ENCODE data around the gene FLNA. TPM values are rescaled to one million over a fixed set of nuclear protein-coding genes. Genes with fewer than 3 reads are reported as not detected.
"Not testable (repeated sequence)": the region's sequence is repeated elsewhere in the genome, so short reads cannot be mapped to it uniquely, and the experiment has no call there.

Gene FLNA
- total RNA-seq, 2 donors from 2014 or later, result 574 to 727 TPM

DNA sequence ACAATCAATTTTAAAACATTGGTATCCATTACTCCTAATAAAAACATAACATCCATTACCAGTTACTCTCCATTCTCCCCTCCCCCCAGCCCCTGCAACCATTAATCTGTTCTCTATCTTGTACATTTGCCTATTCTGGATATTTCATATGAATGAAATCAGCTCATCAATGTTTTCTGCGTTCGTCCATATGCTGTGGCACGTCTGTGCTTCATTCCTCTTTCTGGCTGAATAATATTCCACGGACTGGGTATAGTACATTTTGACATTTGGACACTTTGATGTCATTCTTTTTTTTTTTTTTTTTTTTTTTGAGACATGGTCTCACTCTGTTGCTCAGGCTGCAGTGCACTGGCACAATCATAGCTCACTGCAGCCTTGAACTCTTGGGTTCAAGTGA lies 29.4 kb upstream of the FLNA start:
- Mint-ChIP-seq H3K27ac (peak overlapping the region in 1 of 2 donors; percentile 22), H3K9me3 (no peaks in the 10 kb centered on the region), H3K4me1 (ENCODE audit: low read depth in 2 of 2) (peaks cover 11 to 17% of the 10 kb centered on the region in 2 donors), H3K4me3 (no peak overlapping the region), H3K27me3 (peaks cover 0 to 9% of the 10 kb centered on the region in 2 donors), H3K36me3 (peaks cover 11% of the 10 kb centered on the region)
- DNase-seq (ENCODE audit: low spot score), result no peak
- ATAC-seq, result no peak

GRCh38 chrX:154403192-154403591 lies 28.8 kb upstream of the FLNA start:
- ATAC-seq (no peak), DNase-seq (ENCODE audit: low spot score) (no peak)
- H3K4me3 Mint-ChIP-seq, result no peak overlapping the region
- peaks cover 8 to 18% of the 10 kb centered on the region in 2 donors for H3K4me1 Mint-ChIP-seq (ENCODE audit: low read depth in 2 of 2)
- no peaks in the 10 kb centered on the region for H3K9me3 Mint-ChIP-seq
- H3K27me3 Mint-ChIP-seq, result peaks cover 0 to 5% of the 10 kb centered on the region in 2 donors
- no peak overlapping the region for H3K27ac Mint-ChIP-seq
- peaks cover 16% of the 10 kb centered on the region for H3K36me3 Mint-ChIP-seq

DNA sequence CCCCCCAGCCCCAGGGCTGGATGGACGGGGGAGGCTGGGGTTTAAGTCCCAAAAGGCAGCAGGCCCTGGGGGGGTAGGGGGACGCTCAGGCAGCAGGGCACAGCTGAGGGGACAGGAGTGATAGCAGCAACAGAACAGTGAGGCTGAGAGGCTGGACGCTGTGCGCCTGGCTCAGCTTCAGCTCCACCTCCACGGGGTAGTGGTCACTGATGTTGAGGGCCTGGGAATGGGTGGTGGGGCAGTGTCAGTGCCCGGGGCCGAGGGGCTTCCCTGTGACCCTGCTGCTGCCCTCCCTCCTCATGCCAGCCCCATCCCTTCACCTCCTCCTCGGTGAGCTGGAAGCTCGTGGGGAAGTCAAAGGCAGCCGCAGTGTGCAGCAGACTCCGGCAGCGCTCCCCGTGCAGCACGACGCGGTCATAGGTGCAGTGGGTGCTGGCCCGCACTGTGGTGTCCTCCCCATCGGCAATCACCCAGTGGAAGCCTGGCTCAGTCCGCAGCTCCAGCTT lies 28.2 kb upstream of the FLNA start:
- Mint-ChIP-seq H3K9me3 (no peaks in the 10 kb centered on the region), H3K4me3 (no peak overlapping the region), H3K36me3 (peaks cover 16% of the 10 kb centered on the region), H3K27me3 (peaks cover 0 to 5% of the 10 kb centered on the region in 2 donors), H3K4me1 (ENCODE audit: low read depth in 2 of 2) (peaks cover 8 to 21% of the 10 kb centered on the region in 2 donors), H3K27ac (no peak overlapping the region)
- ATAC-seq, result no peak
- DNase-seq (ENCODE audit: low spot score), result no peak

GRCh38 chrX:154401918-154402621 lies 27.6 kb upstream of the FLNA start:
- ATAC-seq, result no peak
- H3K9me3 Mint-ChIP-seq, result no peaks in the 10 kb centered on the region
- H3K27ac Mint-ChIP-seq, result no peak overlapping the region
- peaks cover 16% of the 10 kb centered on the region for H3K36me3 Mint-ChIP-seq
- peaks cover 0 to 5% of the 10 kb centered on the region in 2 donors for H3K27me3 Mint-ChIP-seq
- no peak overlapping the region for H3K4me3 Mint-ChIP-seq
- no peak for DNase-seq (ENCODE audit: low spot score)
- peaks cover 8 to 21% of the 10 kb centered on the region in 2 donors for H3K4me1 Mint-ChIP-seq (ENCODE audit: low read depth in 2 of 2)

GRCh38 chrX:154401045-154401799 lies 26.8 kb upstream of the FLNA start:
- H3K4me1 Mint-ChIP-seq (ENCODE audit: low read depth in 2 of 2), result peaks cover 8 to 21% of the 10 kb centered on the region in 2 donors
- DNase-seq (ENCODE audit: low spot score) (no peak), ATAC-seq (no peak)
- H3K36me3 Mint-ChIP-seq, result peaks cover 16% of the 10 kb centered on the region
- peaks cover 0 to 5% of the 10 kb centered on the region in 2 donors for H3K27me3 Mint-ChIP-seq
- peak overlapping the region; percentile 96 to 98 for H3K27ac Mint-ChIP-seq
- H3K4me3 Mint-ChIP-seq, result peak overlapping the region; percentile 96
- no peaks in the 10 kb centered on the region for H3K9me3 Mint-ChIP-seq

DNA sequence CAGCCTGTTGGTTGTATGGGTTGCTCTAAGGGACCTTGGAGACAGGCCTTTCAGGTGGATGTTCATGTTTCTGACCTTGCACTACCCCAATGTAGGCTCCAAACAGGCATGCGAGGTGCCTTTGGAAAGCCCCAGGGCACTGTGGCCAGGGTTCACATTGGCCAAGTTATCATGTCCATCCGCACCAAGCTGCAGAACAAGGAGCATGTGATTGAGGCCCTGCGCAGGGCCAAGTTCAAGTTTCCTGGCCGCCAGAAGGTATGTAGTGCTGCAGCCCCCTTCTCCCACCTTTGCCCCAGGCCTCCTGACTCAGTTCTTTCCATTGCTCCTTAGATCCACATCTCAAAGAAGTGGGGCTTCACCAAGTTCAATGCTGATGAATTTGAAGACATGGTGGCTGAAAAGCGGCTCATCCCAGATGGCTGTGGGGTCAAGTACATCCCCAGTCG lies 26.0 kb upstream of the FLNA start:
- not testable (repeated sequence) for DNase-seq (ENCODE audit: low spot score); H3K9me3 Mint-ChIP-seq; ATAC-seq; H3K27me3 Mint-ChIP-seq
- peak overlapping the region; percentile 96 to 98 for H3K27ac Mint-ChIP-seq
- H3K4me3 Mint-ChIP-seq, result peak overlapping the region; percentile 96
- H3K4me1 Mint-ChIP-seq (ENCODE audit: low read depth in 2 of 2), result peaks cover 8 to 21% of the 10 kb centered on the region in 2 donors
- peaks cover 16% of the 10 kb centered on the region for H3K36me3 Mint-ChIP-seq

- peaks cover 0 to 5% of the 10 kb centered on the region in 2 donors for H3K27me3 Mint-ChIP-seq
- peak overlapping the region; percentile 96 for H3K4me3 Mint-ChIP-seq
- DNase-seq (ENCODE audit: low spot score) (no peak), ATAC-seq (no peak)
- peak overlapping the region; percentile 96 to 98 for H3K27ac Mint-ChIP-seq
- H3K4me1 Mint-ChIP-seq (ENCODE audit: low read depth in 2 of 2), result peaks cover 8 to 21% of the 10 kb centered on the region in 2 donors
- H3K36me3 Mint-ChIP-seq, result peaks cover 16% of the 10 kb centered on the region
- H3K9me3 Mint-ChIP-seq, result no peaks in the 10 kb centered on the region
These were observed 25.3 kb upstream of the FLNA start for GRCh38 chrX:154399527-154400368.

- Mint-ChIP-seq H3K9me3 (no peaks in the 10 kb centered on the region), H3K27me3 (peaks cover 0 to 5% of the 10 kb centered on the region in 2 donors), H3K27ac (peak overlapping the region; percentile 96 to 98), H3K36me3 (peaks cover 16% of the 10 kb centered on the region), H3K4me3 (peak overlapping the region; percentile 96), H3K4me1 (ENCODE audit: low read depth in 2 of 2) (peaks cover 8 to 21% of the 10 kb centered on the region in 2 donors)
- ATAC-seq, result peak; percentile 45 to 48
- peak; percentile 86 for DNase-seq (ENCODE audit: low spot score)
These were observed 24.5 kb upstream of the FLNA start for GRCh38 chrX:154398668-154399526.

DNA sequence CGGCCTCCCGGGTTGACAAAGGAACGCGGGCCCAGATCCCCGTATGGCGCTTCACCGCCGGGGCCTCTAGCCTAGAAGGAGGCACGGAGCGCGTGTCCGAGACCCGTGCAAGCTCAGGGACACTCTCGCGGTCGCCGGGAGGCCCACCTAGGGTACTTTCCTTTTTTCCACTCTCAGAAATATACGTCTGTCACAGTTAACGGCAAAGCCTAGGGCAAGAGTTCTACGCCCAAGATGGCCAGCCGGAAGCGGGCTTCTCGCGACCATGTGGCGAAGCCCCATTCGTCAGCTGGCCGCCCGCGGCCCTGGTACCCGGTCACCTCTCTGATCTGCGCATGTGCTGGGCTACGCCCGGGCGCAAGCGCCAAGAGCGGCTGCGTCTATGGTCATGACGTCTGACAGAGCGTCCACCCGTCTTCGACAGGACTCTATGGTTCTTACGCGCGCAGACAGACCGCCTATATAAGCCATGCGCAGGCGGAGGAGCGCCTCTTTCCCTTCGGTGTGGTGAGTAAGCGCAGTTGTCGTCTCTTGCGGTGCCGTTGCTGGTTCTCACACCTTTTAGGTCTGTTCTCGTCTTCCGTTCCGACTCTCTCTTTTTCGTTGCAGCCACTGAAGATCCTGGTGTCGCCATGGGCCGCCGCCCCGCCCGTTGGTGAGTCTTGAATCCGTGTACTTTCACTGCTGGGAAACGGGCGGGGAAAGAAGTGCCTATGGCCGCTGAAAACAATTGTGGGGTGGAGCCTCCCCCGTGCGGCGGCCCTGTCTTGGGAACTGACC lies 23.6 kb upstream of the FLNA start, which contains the start of gene RPL10:
TSS of gene RPL10 (plus strand) at position 490 of the 780 bp plus-strand sequence. CDS start at position 633, 143 bp downstream.
- ATAC-seq, result peak; percentile 90 to 91
- peaks cover 8 to 21% of the 10 kb centered on the region in 2 donors for H3K4me1 Mint-ChIP-seq (ENCODE audit: low read depth in 2 of 2)
- no peaks in the 10 kb centered on the region for H3K9me3 Mint-ChIP-seq
- no peaks in the 10 kb centered on the region for H3K27me3 Mint-ChIP-seq
- peak; percentile 94 for DNase-seq (ENCODE audit: low spot score)
- H3K4me3 Mint-ChIP-seq, result peak within 1 kb of the TSS; percentile 96
- peak within 1 kb of the TSS; percentile 96 to 98 for H3K27ac Mint-ChIP-seq
- peaks cover 16% of the 10 kb centered on the region for H3K36me3 Mint-ChIP-seq

GRCh38 chrX:154396973-154397887 lies 22.8 kb upstream of the FLNA start:
- Mint-ChIP-seq H3K36me3 (peaks cover 16% of the 10 kb centered on the region), H3K4me1 (ENCODE audit: low read depth in 2 of 2) (peaks cover 8 to 21% of the 10 kb centered on the region in 2 donors)
- ATAC-seq, result peak; percentile 77 to 81

GRCh38 chrX:154396363-154396762 lies 21.9 kb upstream of the FLNA start:
- Mint-ChIP-seq H3K36me3 (peaks cover 16% of the 10 kb centered on the region), H3K4me1 (ENCODE audit: low read depth in 2 of 2) (peaks cover 8 to 21% of the 10 kb centered on the region in 2 donors)
- H3K27ac Mint-ChIP-seq; ATAC-seq; H3K27me3 Mint-ChIP-seq; H3K4me3 Mint-ChIP-seq; DNase-seq (ENCODE audit: low spot score); H3K9me3 Mint-ChIP-seq: not testable (repeated sequence)

More at GRCh38 chrX:154396973-154397887, 22.8 kb upstream of the FLNA start:
- no peaks in the 10 kb centered on the region for H3K9me3 Mint-ChIP-seq
- peak overlapping the region; percentile 96 to 98 for H3K27ac Mint-ChIP-seq
- no peaks in the 10 kb centered on the region for H3K27me3 Mint-ChIP-seq
- DNase-seq (ENCODE audit: low spot score), result peak; percentile 86
- peak overlapping the region; percentile 96 for H3K4me3 Mint-ChIP-seq
